IPS-NIHi11 (cell line): ENCODE measurements around the gene JAM3.
"Not testable (repeated sequence)": the region's sequence is repeated elsewhere in the genome, so short reads cannot be mapped to it uniquely, and the experiment has no call there.

ENCODE experiments used
- DNase-seq: peaks from one replicate; pipeline ENCODE4 v3.0.0; 2012; ENCODE audit warnings: mixed read lengths, low spot score

Gene JAM3

GRCh38 chr11:134181707-134182106 lies 112.8 kb downstream of the JAM3 start:
- DNase-seq: no peak

GRCh38 chr11:134188092-134188491 lies 119.2 kb downstream of the JAM3 start:
- not testable (repeated sequence) for DNase-seq

DNA sequence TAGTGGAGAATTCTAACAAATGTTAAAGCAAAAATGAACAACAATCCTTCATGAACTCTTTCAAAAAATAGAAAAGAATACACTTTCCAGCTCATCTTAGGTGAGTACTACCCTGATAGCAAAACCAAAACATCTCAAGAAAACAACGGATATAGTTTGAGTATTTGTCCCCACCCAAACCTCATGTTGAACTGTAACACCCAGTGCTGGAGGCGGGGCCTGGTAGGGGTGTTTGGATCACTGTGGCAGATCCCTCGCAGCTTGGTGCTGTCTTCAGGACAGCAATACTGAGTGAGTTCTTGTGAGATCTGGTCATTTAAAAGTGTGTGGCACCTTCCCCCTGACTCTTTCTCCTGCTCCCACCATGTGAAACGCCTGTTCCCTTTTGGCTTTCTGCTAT lies 127.9 kb downstream of the JAM3 start:
- no peak for DNase-seq

- no peak for DNase-seq
Observed at GRCh38 chr11:134199531-134199930, 130.7 kb downstream of the JAM3 start.

- no peak for DNase-seq
Observed at GRCh38 chr11:134200688-134201087, 131.8 kb downstream of the JAM3 start.
